GM18907 (cell line): ENCODE measurements around the gene DOK6.

Experiments
- ATAC-seq: cut with Tn5 transposase; IDR thresholded peaks from one replicate; pipeline ENCODE4 v1.9.1; 2021; ENCODE audit warnings: mild to moderate bottlenecking, moderate library complexity; ENCODE audit not compliant: unreplicated experiment

Gene DOK6

DNA sequence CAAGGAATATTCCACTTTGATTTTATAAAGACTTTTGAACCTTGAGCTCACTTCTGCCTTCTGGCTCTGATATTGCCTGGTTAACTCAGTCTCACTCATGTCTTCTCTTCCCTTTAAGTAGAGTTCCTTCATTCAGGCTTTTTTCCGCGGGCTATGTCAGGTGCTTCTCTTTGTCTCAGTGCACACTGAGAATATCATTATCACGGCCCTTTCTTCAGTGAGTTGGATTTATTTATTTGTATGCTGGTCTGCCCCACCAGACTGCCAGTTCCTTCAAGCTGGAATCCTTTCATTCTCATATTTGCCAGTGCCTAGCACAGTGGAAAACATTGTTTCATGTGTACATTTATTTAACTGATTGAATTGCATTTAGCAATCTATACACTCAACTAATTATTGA is 136.5 kb downstream of the DOK6 start:
- no peak for ATAC-seq

DNA sequence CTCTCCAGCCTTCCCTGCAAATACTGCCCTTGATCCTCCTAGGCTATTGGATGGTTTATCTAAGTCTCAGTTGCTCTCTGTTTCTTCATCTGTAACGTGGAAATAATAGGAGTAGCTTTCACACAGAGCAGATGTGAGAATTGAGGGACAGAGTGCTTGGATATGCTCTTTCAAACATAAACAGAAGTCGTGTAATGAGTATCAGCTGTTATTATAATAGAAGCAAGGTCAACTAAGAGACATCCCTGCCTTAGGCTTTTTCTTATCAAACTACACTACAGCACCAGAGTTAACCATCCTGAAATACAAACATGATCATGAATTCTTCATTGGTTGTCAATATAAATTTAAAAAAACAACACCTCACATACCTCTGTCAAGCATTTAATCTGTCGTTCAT is 138.2 kb downstream of the DOK6 start:
- ATAC-seq = no peak

DNA sequence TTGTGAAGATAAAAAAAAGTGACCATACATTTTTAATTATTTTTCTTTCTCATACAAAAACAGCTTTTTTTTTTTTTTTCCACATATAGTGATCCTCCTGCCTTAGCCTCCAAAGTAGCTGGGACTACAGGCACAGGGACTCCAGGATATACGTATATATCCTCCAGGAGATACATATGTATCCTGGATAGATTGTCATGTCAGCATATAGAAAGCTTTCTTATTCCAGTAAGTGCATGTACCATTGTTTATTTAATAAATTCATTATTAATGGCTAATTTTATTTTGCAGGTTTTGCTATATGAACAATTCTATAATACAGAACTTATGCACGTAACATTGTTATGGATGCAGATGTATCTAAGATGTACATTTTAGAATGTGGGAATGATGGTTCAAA is 138.7 kb downstream of the DOK6 start:
- no peak for ATAC-seq

DNA sequence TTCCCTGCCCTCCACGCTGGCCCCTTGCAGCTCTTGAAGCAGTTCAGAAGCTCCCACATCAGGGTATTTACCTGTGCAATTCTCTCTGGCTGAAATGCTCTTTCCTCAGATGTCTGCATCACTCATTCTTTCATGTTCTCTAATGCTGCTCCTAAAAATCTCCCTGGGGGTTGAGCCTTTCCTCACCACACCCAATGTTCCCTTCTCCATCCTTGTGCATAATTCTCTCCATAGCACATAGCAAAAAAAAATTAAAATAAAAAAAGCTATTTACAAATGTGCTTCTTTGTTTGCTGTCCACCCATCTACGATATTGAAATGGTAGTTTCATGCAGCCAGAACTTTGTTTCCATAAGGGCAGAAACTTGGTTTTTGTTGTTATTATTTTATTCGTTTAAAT is 155.5 kb downstream of the DOK6 start:
- ATAC-seq = no peak

DNA sequence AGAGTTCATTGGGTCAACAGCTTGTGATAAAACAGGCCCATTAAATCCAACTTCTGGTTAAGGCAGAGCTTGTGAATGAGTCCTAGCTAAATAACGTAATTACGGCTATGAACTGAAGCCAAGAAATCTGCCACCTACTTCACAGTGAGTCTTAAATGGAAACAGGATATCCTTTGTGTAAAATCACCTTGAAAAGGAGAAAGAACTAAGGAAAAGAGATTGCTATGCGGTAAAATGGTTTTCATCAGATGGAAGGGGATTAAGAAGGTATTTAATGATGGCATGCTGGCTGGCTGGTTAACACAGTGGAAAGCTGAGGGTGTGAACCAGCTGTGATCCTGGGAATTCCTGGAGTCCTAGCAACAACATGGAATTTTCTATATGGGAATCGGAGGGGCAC is 156.6 kb downstream of the DOK6 start:
- no peak for ATAC-seq

DNA sequence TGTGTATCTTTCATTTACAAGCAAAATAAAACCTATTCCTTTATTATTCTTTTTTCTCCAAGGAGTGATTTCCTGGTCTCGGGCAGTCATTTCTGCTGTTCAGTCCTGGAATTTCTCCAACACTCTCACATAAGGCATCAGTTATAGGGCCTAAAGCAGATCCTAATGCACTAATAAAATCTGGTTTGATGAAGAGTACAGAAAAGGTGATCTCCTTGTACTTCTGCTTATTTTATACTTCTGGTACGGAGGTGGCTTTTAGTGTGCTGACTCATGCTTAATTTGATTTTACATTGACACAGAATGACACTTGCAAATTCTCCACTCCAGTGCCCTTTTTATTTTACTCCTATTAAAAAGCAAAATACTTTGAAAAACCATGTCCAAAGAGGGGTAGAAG is 157.4 kb downstream of the DOK6 start:
- no peak for ATAC-seq

DNA sequence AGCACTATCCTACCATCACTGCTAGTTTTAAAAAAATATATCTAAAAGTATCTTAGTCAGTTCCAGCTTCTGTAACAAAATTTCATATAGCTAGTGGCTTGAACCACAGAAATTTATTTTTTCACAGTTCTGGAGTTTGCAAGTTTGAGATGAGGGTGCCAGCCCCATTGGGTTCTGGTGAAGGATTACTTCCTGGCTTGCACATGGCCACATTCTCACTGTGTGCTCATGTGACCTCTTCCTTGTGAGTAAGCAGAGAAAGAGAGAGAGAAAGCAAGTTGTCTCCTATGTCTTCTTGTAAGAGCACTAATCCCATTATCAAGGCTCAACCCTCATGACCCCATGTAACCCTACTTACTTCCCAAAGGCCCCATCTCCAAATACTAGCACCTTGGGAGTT is 158.9 kb downstream of the DOK6 start:
- no peak for ATAC-seq

DNA sequence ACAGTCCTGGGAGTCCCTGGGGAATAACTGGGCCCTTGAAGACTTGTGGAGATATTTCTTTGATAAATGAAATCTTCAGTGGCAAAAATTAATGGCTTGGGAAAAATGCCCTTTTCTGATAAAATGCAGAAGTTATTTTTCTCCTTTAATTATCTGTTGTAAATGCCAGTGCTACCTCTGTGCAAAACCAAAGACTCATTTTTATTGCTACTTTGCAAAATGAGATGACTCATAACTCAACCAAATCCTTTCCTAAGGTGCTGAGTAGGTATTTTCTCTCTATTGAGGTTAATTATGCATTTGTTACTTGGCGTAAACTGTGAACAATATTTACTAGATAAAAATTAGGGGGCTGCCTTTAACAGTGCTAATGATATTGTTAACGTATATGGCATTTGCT is 163.9 kb downstream of the DOK6 start:
- ATAC-seq = no peak

DNA sequence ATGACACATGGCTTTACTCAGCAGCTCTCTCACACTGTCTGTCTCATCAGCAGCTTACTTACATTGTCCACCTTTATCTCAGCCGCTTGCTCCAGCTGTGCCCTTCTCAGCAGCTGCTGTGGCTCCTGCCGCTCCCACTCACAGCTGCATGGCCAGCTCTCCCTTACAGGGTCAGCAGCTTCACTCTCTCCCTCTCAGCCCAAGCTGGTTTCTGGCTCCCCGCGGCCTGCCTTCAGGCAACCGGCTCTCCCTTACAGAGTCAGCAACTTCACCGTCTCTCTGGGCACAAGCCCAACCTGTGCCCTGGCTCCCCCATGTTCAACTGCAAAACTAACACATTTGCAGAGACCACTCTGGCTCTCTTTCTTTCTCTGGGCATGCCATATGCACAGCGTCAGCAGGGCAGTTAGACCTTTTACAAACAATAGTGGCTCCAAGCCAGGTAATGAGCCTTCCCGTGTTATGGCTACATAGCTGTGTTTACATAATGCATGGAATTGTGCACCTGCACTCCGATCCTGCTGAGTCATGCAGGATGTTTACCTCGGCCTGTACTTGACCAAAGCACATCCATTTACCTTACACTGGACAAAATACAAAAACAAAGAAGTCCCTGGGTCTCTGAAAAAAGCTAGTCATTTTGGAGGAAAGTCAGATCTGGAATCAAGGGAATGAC is 167.3 kb downstream of the DOK6 start:
- no peak for ATAC-seq

DNA sequence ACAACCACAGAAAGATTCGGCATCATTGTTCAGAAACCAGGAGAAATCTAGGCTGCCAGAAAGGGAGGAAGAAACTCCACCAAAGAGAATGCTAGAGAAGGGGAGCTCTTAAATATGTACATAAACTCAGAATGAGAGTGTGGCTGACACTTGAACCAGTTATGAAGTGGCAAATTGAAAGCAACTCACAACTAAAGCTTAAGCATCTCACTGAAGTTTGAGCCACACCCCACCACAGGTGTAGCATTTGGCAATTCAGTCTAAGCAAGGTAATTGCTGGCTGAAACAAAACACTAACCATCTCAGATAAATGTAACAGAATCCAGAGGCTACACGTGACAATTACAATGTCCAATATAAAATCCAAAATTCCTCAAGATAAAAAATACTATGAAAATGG is 168.4 kb downstream of the DOK6 start:
- no peak for ATAC-seq

DNA sequence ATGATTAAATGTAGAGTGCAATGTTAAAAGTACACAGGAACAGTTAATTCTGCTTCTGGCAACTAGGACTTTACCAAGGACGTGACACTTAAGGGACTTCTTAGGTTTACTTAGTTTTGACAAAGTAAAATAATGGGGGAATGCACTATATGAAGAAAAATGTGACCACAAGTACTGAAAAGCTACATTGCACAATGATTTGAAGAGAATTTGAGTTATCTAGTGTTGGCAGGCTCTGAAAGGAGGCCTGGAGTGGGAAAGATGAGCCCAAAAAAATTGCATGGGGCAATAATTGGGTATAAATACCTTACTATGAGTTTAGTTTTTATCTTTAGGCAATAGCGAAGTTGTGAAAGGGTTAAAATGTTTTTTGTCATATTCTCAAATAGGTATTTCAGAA is 173.7 kb downstream of the DOK6 start:
- no peak for ATAC-seq

DNA sequence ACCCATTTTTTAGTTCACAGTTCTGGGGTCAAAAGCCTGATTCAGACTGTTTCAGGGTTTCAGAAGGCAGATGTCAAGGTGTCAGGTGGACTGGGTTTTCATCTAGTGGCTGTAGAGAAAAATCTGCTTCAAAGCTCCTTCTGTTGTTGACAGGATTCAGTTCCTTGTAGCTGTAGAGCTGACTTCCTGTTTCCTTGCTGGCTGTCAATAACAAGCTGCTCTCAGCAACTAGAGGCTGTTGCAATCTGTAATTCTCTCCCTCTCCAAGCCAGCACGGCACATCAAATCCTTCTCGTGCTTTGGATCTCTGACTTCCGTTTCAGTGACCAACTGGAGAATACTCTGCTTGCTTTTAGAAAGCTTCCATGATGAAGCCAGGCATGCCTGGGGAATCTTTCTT is 179.4 kb downstream of the DOK6 start:
- ATAC-seq = peak; percentile 94

DNA sequence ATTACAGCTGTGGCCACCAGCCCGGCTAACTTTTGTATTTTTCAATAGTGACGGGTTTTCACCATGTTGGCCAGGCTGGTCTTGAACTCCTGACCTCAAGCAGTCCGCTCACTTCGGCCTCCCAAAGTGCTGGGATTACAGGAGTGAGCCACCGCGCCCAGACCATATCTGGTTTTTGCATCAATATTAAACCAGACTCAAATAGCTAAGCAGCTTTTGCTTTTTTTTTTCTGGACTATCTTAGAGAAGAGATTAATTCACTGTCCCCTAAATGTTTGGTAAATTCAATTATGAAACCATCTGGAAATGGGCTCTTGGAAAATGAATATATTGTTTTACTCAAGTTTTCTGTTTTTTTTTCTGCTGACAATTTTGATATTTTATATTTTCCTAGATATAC is 183.7 kb downstream of the DOK6 start:
- no peak for ATAC-seq

DNA sequence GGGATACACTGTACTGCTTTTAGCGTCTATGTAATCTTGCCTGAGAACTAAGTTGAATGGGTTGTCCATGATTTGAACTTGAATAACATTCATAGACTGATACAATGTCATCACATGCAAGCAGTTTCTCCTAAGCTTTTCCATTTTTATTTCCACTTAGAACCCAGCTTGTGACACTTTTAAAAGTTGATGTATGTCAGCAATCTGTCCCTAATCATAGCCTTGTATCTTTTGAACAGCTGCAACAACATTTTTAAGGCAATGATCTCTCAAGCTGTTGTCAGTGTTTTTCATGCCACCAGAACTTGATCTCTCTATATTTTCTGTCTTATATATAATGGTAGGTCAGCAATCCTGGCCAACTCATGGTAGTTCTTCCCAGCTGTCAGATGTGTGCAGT is 185.0 kb downstream of the DOK6 start:
- ATAC-seq = no peak

DNA sequence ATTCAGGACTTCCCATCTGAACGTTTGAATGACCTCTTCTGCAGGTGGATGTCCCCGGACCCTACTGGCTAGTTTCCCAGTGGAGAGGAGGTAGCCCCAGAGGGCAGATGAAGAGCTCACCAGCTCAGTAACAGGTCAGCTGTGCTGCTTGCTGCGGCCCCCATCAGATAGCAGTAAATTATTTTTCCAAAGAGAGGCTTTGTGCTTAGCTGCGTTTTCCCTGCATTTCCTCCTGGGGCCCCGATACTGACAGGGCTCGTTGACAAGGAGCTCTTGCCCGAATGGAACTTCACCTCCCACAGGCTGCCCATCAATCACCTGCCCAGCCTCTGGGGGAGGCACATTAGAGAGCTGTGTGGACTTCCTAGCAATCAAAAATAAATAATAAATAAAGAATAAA is 185.8 kb downstream of the DOK6 start:
- no peak for ATAC-seq

DNA sequence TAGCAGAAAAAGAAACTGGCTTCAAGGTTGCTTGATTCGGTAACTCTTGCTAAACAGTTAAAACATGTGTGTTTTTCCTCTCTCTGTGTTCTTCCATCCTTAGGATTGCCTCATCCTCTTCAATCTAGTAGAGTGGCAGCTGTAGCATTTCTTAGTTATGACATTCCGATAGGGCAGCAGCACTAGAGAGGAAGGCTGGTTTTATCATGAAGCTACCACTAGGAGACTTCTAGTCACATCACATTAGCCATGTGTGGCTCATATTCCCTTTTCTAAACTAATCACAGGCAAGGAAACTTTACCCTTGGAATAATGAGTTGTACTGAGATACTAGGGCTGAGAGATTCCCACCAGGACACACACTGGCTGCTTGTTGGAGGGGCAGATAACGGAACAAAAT is 187.6 kb downstream of the DOK6 start:
- ATAC-seq = no peak

DNA sequence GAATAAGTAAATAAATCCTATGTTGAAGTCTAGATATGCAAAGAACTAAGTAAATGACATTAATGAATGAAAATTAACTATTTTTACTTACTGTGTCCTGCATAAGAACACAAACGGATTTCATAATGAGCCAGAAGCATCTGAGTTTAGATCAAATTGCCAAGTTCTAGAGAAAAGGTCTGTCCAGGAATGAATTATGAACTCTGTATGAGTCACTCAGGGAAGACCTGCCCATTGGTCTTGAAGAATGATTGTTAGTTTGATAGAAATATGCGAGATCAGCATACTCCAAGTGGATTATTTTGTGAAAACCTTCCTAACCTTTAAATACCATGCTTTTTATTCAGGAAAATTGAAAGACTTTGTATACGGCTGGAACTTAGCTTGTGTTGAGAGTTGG is 189.5 kb downstream of the DOK6 start:
- ATAC-seq = no peak

DNA sequence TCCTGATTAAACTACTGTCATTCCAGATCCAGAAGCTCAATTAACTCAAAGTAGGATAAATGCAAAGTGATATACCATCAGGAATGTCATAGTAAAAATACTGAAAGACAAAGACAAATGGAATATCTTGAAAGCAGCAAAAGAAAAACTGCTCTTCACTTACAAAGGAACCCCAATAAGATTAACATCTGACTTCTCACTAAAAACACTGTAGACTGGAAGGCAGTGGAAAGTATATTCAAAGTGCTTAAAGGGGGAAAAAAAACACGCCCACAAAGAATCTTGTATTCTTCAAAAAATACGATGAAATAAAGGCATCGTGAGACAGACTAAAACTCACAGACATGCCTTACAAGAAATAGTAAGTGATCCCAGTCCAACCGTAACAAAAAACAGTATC is 195.7 kb downstream of the DOK6 start:
- ATAC-seq = no peak

DNA sequence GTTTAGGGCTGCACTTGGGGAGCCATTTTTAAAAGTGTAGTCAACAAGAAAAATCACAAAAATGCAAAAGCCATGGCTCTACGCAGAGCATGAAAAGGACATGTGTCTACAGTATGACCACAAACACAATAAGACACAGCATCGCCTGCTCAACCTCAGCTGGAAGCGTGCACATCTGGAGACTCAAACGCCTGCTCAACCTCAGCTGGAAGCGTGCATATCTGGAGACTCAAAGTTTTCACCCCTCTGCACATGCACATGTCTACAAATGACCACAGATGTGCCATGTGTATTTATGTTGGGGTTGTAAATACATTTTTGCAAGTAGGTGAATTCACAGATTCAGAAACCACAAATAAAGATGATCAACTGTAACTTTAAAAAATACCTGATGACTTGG is 196.9 kb downstream of the DOK6 start:
- ATAC-seq = no peak

DNA sequence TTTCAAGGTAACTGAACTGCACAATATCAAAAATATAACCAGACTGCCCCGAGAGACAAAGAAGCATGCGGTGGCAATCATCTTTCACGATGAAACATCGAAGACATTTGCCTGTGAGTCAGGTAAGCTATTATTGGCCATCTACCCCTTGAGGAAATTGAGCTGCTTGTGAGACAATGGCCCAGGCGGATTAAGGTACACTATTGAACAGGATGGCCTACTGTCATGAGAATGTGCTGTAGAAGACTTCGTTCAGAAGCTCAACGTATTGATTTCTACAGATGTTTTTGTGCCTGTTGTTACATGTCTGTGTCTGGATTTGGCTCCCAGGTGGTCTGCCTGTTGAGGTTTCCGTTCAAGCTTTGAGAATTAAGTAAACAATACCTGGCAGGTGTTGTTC is 198.7 kb downstream of the DOK6 start:
- ATAC-seq = no peak

DNA sequence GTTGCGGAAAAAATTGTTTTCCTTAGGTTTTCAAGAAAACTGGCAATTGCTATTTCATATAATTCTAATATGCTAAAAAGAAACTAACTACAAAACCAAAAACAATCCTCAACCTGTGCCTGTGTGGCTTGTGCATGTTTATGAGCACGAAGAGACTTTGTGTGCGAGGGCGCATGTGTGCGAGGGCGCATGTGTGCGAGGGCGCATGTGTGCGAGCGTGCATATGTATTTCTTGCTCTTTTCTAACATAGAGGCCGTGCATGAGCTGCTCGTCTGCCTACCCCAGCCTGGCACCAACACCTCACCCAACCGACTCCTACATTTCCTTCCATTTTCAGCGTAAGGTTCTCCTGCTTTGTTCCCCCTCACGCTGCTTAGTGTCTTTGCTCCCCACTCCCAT is 211.6 kb downstream of the DOK6 start:
- no peak for ATAC-seq

DNA sequence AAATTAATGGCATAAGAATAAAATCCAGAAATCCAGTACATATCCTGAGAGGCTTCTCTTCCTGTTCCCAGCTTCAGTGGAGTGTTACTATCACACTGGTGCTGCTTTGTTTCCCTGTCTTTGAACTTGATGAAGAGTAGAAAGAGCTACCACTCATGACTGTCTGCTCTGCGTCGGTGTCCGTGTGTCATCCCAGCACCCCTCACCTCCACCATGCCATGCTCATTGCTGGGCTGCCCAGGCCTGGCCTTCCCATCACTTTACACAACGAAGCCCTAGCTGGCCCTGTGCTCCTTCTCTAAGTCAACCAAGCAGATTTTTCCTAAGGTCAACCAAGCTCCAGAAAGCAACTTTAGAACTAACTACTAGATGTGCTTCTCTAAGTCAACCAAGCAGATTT is 215.4 kb downstream of the DOK6 start:
- ATAC-seq = no peak

DNA sequence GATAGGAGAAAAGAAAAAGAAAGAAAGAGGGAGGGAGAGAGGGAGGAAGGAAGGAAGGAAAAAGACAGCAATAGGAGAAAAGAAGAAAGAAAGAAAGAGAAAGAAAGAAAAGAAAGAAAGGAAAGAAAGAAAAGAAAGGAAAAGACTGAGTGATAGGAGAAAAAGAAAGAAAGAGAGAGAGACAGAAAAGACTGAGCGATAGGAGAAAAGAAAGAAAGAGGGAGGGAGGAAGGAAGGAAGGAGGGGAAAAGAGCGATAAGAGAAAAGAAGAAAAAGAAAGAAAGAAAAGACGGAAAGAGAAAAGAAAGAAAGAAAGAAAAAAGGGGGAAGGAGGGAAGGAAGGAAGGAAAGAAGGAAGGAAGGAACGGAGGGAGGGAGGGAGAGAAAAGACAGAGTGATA is 216.7 kb downstream of the DOK6 start:
- ATAC-seq = no peak

DNA sequence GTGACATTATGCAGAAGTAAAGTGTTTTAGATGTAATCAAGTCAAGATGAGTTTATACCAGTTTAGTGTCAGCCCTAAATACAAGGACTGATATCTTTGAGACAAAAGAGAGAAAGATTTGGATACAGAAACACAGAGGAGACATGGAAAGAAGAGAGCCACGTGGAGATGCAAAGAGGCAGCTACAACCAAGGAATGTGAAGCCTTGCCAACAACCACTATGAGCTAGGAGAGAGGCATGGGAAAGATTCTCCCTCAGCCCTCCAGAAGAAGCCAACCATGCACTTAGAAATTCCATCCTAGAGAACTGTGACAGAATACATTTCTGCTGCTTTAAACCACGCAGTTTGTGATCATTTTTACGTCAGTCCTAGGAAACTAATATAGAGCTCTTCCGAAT is 217.2 kb downstream of the DOK6 start:
- no peak for ATAC-seq
